GM21717 (cell line): ENCODE results near the gene FARSB.

Experiments
- ATAC-seq: cut with Tn5 transposase; IDR thresholded peaks from one replicate; pipeline ENCODE4 v1.9.1; 2021; ENCODE audit warnings: mild to moderate bottlenecking, moderate library complexity; ENCODE audit not compliant: unreplicated experiment

The FARSB gene

GRCh38 chr2:222668494-222669154, 12.7 kb upstream of the FARSB start:
- no peak for ATAC-seq

GRCh38 chr2:222663479-222663878, 7.6 kb upstream of the FARSB start:
- no peak for ATAC-seq

- ATAC-seq = peak; percentile 22
Measured at GRCh38 chr2:222656526-222657446, 894 bp upstream of the FARSB start.

- ATAC-seq = no peak
Measured at GRCh38 chr2:222653280-222653679, 2.6 kb downstream of the FARSB start.

GRCh38 chr2:222652491-222653255, 3.2 kb downstream of the FARSB start:
- no peak for ATAC-seq

GRCh38 chr2:222651718-222652418, 4.0 kb downstream of the FARSB start:
- no peak for ATAC-seq

GRCh38 chr2:222649801-222650200, 6.1 kb downstream of the FARSB start:
- no peak for ATAC-seq

GRCh38 chr2:222646008-222646407, 9.9 kb downstream of the FARSB start:
- no peak for ATAC-seq

GRCh38 chr2:222643134-222643533, 12.8 kb downstream of the FARSB start:
- no peak for ATAC-seq

- ATAC-seq = no peak
Measured at GRCh38 chr2:222641336-222641735, 14.6 kb downstream of the FARSB start.

GRCh38 chr2:222637067-222637466, 18.8 kb downstream of the FARSB start:
- ATAC-seq = no peak

- ATAC-seq = no peak
Measured at GRCh38 chr2:222635295-222635694, 20.6 kb downstream of the FARSB start.

- ATAC-seq = no peak
Measured at GRCh38 chr2:222627764-222628163, 28.1 kb downstream of the FARSB start.

GRCh38 chr2:222623756-222624309, 32.1 kb downstream of the FARSB start:
- no peak for ATAC-seq

GRCh38 chr2:222622910-222623309, 33.0 kb downstream of the FARSB start:
- no peak for ATAC-seq

- no peak for ATAC-seq
Measured at GRCh38 chr2:222621893-222622292, 34.0 kb downstream of the FARSB start.

- ATAC-seq = no peak
Measured at GRCh38 chr2:222615320-222615719, 40.6 kb downstream of the FARSB start.

- ATAC-seq = peak; percentile 92
Measured at GRCh38 chr2:222613715-222614331, 42.1 kb downstream of the FARSB start.

- ATAC-seq = no peak
Measured at GRCh38 chr2:222611684-222612083, 44.2 kb downstream of the FARSB start.

GRCh38 chr2:222610746-222611145, 45.1 kb downstream of the FARSB start:
- no peak for ATAC-seq
